ENCODE measurements around the gene DOCK10.
"Not testable (repeated sequence)": the region's sequence is repeated elsewhere in the genome, so short reads cannot be mapped to it uniquely, and the experiment has no call there.

The DOCK10 gene

GRCh38 chr2:224929512-224929911 is 112.8 kb downstream of the DOCK10 start:
- DNase-seq (ENCODE audit: low read depth) = no peak
- no peak overlapping the region for H3K4me3 ChIP-seq (ENCODE audit: low read depth, low read length)

DNA sequence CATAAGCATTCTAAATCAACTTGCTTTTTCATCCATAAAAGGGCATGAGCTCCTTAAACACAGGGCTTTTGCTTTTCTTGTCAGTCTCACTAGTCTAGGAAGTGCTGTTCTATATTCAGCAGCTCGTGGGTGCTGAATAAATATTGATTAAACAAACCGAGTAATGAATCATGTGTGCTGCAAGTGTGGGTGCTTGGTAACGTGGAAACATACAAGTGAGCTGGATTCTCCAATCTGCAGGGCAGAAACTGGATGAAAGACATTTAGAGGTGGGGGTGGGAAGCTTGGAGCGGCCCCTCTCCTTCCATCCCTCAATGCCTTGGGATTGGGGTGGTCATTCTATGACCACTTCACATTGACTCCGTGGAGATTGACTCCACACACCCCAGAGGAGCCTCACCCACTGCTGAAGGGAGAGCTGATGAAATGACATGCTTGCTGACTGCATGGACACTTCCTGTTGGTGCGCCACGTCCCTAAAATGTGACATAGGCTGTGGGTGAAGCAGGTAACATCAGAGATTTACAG is 114.6 kb downstream of the DOCK10 start:
- no peak overlapping the region for H3K4me3 ChIP-seq (ENCODE audit: low read depth, low read length)
- DNase-seq (ENCODE audit: low read depth) = no peak

GRCh38 chr2:224927011-224927410 is 115.3 kb downstream of the DOCK10 start:
- no peak overlapping the region for H3K4me3 ChIP-seq (ENCODE audit: low read depth, low read length)
- DNase-seq (ENCODE audit: low read depth) = no peak

DNA sequence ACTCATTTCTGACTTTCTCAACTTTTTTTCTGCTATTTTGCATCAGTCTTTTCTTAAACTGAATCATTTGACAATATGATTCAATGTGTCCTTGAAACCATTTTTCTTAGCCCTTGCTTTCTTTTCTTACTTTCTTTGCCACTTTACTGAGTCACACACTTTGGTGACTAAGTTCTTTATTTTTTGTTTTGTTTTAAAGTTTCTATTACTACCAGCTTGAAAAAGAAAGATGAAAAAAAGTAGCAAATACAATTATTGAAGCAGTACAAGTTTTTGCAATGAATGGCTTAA is 116.5 kb downstream of the DOCK10 start:
- no peak for DNase-seq (ENCODE audit: low read depth)
- H3K4me3 ChIP-seq (ENCODE audit: low read depth, low read length) = no peak overlapping the region

GRCh38 chr2:224925061-224925809 is 117.0 kb downstream of the DOCK10 start:
- no peak for DNase-seq (ENCODE audit: low read depth)

GRCh38 chr2:224924631-224925030 is 117.6 kb downstream of the DOCK10 start:
- DNase-seq (ENCODE audit: low read depth) = no peak

More at GRCh38 chr2:224925061-224925809, 117.0 kb downstream of the DOCK10 start:
- no peak overlapping the region for H3K4me3 ChIP-seq (ENCODE audit: low read depth, low read length)

DNA sequence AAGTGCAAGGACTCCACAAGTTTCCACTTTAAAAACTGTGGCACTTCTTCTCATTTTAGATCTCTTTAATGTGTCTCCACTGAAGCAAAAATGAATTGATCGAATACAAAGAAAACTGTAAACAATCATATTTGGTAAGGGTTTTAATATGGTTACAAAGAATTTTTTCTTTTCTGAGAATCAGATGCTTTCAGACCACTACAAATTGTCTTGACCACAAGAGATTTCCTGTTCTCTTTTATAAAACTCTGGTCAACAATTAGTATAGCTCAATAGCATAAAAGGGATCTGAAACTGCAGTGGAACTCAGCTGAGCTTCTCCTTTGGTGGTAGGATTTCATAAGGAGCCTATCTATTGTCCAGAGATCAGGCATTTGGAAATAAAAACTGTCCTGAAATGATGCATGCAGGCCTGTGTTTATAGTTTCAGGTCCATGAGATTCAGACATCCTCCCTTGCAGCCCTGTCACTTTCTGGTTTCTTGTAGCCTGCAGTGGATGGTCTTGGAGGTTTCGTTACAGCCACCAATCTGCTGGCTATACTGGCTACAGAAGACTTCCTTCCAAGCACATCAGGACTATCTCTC is 120.0 kb downstream of the DOCK10 start:
- DNase-seq (ENCODE audit: low read depth) = no peak
- H3K4me3 ChIP-seq (ENCODE audit: low read depth, low read length) = no peak overlapping the region

More at GRCh38 chr2:224924631-224925030, 117.6 kb downstream of the DOCK10 start:
- no peak overlapping the region for H3K4me3 ChIP-seq (ENCODE audit: low read depth, low read length)

- no peak overlapping the region for H3K4me3 ChIP-seq (ENCODE audit: low read depth, low read length)
- no peak for DNase-seq (ENCODE audit: low read depth)
Observed at GRCh38 chr2:224919472-224920110, 122.7 kb downstream of the DOCK10 start.

DNA sequence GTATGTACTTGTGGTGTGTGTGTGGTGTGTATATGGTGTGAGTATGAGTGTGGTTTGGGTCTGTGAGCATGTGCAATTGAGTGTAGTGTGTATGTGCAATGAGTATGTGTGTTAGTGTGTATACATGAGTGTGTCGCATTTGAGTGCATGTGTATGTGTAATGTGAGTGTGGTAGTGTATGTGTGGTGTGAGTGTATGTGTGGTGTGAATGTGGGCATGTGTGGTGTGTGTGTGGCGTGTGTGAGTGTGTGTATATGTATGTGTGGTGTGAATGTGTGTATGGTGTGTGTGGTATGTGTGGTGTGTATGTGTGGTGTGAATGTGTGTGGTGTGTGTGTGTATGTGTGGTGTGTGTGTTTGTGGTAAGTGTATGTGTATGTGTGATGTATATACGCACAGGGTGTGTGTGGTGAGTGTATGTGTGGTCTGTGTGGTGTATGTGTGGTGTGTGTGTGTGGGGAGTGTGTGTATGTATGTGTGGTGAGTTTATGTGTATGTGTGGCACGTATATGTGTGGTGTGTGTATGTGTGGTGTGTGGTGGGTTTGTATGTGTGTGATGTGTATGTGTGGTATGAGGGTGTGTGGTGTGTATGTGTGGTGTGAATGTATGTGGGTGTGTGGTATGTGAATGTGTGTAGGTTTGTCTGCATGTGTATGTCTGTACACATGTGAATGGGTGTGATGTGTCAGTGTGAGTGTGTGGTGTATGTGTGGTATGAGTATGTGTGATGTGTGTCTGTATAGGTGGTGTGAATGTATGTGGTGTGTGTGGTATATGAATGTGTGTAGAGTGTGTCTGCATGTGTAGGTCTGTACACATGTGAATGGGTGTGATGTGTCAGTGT is 123.4 kb downstream of the DOCK10 start:
- DNase-seq (ENCODE audit: low read depth) = no peak
- H3K4me3 ChIP-seq (ENCODE audit: low read depth, low read length) = no peak overlapping the region

DNA sequence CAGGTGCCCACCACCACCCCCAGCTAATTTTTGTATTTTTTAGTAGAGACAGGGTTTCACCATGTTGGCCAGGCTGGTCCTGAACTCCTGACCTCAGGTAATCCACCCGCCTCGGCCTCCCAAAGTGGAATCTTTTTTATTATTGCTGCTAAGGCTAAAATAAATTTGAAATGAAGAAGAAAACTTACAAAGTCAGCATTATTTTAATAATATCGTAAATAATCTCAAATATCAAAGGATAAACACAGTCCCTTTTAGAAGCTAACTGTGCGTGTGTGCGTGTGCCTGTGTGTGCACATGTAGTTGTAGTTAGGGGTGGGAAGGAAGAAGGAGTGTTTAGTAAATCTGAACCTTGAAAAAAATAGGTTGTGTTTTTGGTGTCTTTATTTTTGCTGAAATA is 125.0 kb downstream of the DOCK10 start:
- not testable (repeated sequence) for H3K4me3 ChIP-seq (ENCODE audit: low read depth, low read length); DNase-seq (ENCODE audit: low read depth)

DNA sequence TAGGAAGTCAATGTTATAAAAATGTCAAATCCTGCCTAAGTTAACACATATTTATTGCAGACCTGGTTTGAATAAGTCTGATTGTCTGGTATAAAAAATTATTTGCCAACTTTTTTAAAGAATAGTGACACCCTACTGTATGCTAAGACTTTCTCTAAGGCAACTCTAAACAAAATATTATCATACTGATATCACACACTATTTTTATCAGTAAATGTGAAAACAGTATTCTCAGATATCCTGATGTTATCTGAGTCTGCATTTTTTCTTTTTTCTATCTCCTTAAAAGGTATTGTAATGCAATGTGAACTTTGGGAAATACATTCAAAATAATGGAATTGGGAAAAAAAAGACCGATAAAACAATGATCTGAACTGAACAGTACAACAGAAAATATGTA is 127.1 kb downstream of the DOCK10 start:
- H3K4me3 ChIP-seq (ENCODE audit: low read depth, low read length) = no peak overlapping the region
- no peak for DNase-seq (ENCODE audit: low read depth)

GRCh38 chr2:224910574-224910925 is 131.7 kb downstream of the DOCK10 start:
- DNase-seq (ENCODE audit: low read depth) = no peak
- H3K4me3 ChIP-seq (ENCODE audit: low read depth, low read length) = no peak overlapping the region

DNA sequence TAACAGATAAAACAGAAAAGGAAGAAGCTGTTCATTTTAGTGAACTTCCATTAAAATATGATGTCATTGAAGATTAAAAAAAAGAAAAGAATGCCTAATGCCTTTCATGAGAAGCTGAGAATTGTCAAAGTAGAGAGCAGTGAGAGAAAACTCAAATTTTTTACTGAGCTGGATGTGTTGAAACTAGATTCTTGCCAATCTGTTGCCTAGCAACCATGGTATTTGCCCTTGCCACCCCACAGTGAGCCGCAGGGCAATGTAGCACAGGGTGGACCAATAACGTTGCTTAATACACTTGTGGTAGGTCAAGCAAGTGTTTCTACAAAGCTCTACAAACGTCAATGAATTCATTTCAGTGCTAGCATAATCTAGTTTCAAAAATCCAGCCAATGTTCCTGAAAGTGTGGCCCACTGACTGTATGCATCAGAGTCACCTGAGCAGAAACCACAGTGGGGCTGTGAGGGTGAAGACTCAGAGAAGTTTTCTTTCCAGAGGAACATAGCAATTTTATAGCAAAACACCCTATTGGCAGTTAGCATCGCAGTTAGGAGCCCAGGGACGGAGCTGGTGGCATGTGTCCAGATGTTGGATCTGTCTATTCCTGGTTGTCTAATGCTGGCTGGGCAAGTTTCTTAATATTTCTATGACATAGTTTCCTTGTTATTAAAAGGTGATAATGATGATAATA is 132.2 kb downstream of the DOCK10 start:
- DNase-seq (ENCODE audit: low read depth) = peak; percentile 78

GRCh38 chr2:224908818-224909217 is 133.4 kb downstream of the DOCK10 start:
- H3K4me3 ChIP-seq (ENCODE audit: low read depth, low read length) = no peak overlapping the region
- DNase-seq (ENCODE audit: low read depth) = no peak

More for the DNA sequence above, 132.2 kb downstream of the DOCK10 start:
- H3K4me3 ChIP-seq (ENCODE audit: low read depth, low read length) = no peak overlapping the region

DNA sequence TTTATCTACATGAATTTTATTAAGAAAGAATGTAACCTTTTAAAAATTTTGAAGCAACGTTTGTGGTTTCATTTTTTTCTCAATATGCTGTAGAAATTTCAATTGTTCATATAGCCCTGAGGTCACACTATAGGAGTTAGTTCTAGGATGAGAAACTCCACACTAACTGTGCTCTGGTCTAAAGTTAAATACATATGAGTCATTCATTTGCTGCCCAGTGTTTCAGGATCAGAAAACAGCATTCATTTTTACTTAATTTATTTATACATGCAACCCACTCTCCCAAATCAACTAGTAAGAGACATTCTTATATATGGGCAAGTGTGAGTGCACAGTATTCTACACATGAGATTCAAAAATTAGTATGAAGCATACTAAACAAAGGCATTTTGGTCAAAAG is 137.9 kb downstream of the DOCK10 start:
- DNase-seq (ENCODE audit: low read depth) = no peak
- H3K4me3 ChIP-seq (ENCODE audit: low read depth, low read length) = no peak overlapping the region

DNA sequence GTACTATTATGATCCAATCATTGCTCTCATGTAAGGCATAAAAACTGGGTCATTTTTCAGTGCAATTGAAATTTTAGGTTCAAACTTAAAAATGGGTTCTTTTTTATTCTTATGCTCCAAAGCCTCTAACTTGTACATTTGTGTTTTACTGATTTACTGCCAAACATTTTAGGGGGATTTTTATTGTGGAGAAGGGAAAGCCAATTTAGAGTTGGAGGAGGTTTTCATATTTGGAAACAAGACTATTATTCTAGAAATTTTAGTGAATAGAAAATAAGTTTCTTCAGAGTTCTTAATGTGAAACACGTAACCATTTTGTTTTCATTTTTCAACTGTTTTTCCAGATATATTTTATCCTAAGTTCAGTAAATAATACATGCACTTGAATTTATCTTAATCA is 138.6 kb downstream of the DOCK10 start:
- DNase-seq (ENCODE audit: low read depth) = no peak
- H3K4me3 ChIP-seq (ENCODE audit: low read depth, low read length) = no peak overlapping the region

DNA sequence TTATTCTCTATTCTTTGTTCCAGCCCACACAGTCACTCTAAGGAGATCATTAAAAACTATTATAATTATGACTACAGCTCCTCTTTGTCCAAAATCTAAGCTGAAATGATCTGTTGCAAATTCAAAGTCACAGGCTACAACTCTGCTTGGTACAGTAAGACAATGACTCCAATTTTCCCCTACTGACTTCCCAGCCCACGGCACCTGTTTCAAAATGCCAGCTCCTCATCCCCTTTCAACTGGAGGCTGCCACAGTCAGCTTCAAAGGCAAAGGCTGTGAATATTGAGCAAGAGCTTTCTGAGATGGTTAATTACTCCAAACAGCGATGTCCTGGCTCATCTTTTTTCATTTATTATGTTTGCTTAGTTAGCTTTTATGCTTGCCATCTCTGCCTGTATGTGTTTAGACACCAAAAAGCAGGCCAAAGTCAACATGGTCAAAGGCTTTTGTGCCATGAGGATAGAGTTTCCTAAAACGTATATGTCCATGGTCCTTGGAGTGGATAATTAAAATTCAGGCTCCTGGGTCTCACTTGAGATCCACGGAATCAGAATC is 141.1 kb downstream of the DOCK10 start:
- no peak for DNase-seq (ENCODE audit: low read depth)
- H3K4me3 ChIP-seq (ENCODE audit: low read depth, low read length) = no peak overlapping the region

GRCh38 chr2:224895377-224895776 is 146.9 kb downstream of the DOCK10 start:
- no peak overlapping the region for H3K4me3 ChIP-seq (ENCODE audit: low read depth, low read length)
- DNase-seq (ENCODE audit: low read depth) = no peak

DNA sequence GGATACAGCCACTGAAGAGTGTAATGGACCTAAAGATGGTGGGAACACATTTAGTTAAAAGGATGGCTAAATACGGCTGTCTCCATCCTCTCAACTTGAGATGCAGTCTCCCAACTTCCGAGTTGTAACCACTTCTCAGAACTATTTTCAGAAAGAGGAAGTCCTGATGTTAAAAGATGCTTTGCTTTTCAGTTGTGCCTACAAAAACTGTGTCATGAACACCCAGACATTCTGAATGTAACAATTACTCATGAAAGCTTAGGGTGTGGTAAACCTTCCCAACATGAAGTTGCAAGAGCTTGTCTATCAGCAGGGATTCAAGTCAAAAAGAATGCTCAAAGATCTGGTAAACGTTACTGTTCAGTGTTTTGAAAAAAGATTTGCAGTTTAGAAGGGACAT is 147.9 kb downstream of the DOCK10 start:
- DNase-seq (ENCODE audit: low read depth) = no peak

More for the DNA sequence above, 147.9 kb downstream of the DOCK10 start:
- H3K4me3 ChIP-seq (ENCODE audit: low read depth, low read length) = no peak overlapping the region

All from skeletal muscle cell (primary cell).